ENCODE results near the gene ZNF567.

GRCh38 chr19:36674201-36674600 lies 13.2 kb upstream of the ZNF567 start:
- TF ChIP-seq YY1 (tag by site-specific recombination; IDR thresholded peaks at IDR 0.05), result no peak
- TF ChIP-seq ZNF544 (tag by site-specific recombination; IDR thresholded peaks at IDR 0.05), result no peak
- TF ChIP-seq, protein P1, sequence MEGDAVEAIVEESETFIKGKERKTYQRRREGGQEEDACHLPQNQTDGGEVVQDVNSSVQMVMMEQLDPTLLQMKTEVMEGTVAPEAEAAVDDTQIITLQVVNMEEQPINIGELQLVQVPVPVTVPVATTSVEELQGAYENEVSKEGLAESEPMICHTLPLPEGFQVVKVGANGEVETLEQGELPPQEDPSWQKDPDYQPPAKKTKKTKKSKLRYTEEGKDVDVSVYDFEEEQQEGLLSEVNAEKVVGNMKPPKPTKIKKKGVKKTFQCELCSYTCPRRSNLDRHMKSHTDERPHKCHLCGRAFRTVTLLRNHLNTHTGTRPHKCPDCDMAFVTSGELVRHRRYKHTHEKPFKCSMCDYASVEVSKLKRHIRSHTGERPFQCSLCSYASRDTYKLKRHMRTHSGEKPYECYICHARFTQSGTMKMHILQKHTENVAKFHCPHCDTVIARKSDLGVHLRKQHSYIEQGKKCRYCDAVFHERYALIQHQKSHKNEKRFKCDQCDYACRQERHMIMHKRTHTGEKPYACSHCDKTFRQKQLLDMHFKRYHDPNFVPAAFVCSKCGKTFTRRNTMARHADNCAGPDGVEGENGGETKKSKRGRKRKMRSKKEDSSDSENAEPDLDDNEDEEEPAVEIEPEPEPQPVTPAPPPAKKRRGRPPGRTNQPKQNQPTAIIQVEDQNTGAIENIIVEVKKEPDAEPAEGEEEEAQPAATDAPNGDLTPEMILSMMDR (tag by site-specific recombination; IDR thresholded peaks at IDR 0.05), result no peak
- no peak for TF ChIP-seq SP3 (tag by site-specific recombination; IDR thresholded peaks at IDR 0.05)
- TF ChIP-seq ZBTB1 (tag by site-specific recombination; IDR thresholded peaks at IDR 0.05), result no peak
- TF ChIP-seq ZSCAN23 (tag by site-specific recombination; IDR thresholded peaks at IDR 0.05), result no peak
- no peak for TF ChIP-seq ELK4 (IDR thresholded peaks at IDR 0.05; ENCODE audit: borderline replicate concordance, low read depth, low read length)
- TF ChIP-seq ZBTB26 (tag by site-specific recombination; optimal IDR thresholded peaks at IDR 0.05), result no peak
- TF ChIP-seq, protein P2, sequence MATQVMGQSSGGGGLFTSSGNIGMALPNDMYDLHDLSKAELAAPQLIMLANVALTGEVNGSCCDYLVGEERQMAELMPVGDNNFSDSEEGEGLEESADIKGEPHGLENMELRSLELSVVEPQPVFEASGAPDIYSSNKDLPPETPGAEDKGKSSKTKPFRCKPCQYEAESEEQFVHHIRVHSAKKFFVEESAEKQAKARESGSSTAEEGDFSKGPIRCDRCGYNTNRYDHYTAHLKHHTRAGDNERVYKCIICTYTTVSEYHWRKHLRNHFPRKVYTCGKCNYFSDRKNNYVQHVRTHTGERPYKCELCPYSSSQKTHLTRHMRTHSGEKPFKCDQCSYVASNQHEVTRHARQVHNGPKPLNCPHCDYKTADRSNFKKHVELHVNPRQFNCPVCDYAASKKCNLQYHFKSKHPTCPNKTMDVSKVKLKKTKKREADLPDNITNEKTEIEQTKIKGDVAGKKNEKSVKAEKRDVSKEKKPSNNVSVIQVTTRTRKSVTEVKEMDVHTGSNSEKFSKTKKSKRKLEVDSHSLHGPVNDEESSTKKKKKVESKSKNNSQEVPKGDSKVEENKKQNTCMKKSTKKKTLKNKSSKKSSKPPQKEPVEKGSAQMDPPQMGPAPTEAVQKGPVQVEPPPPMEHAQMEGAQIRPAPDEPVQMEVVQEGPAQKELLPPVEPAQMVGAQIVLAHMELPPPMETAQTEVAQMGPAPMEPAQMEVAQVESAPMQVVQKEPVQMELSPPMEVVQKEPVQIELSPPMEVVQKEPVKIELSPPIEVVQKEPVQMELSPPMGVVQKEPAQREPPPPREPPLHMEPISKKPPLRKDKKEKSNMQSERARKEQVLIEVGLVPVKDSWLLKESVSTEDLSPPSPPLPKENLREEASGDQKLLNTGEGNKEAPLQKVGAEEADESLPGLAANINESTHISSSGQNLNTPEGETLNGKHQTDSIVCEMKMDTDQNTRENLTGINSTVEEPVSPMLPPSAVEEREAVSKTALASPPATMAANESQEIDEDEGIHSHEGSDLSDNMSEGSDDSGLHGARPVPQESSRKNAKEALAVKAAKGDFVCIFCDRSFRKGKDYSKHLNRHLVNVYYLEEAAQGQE (tag by site-specific recombination; IDR thresholded peaks at IDR 0.05), result no peak
